Spleen (tissue), 11 donors: ENCODE results near the gene TYMP. TPM values are rescaled to one million over a fixed set of nuclear protein-coding genes. Genes with fewer than 3 reads are reported as not detected.

Experiments
- DNase-seq: peaks from one replicate; pipeline ENCODE4 v3.0.0-alpha.2; 2020
- H3K27ac ChIP-seq, 8 donors: fragments of 200-600 bp; sonication (generic) in 7 of 8; 1 replicate in 4 of 8; 2 replicates in 4 of 8; pipeline versions ENCODE4 v1.5.0 to v1.8.0; 2016 to 2021; ENCODE audit warnings: inconsistent platforms in 4 of 8, mild to moderate bottlenecking in 4 of 8, moderate library complexity in 1 of 8
- H3K27me3 ChIP-seq, 7 donors: fragments of 200-600 bp; sonication (generic) in 6 of 7; replicated peaks in 1 of 7; 1 replicate in 4 of 7; 2 replicates in 3 of 7; pipeline versions ENCODE4 v1.5.0 to v1.8.0; 2016 to 2021; ENCODE audit warnings: inconsistent platforms in 3 of 7, mild to moderate bottlenecking in 1 of 7
- H3K36me3 ChIP-seq, 6 donors: fragments of 200-600 bp; sonication (generic) in 5 of 6; 1 replicate in 4 of 6; 2 replicates in 2 of 6; pipeline versions ENCODE4 v1.5.0 to v1.8.0; 2016 to 2021; ENCODE audit warnings: inconsistent platforms in 2 of 6
- H3K4me1 ChIP-seq, 6 donors: fragments of 200-600 bp; sonication (generic) in 5 of 6; 1 replicate in 3 of 6; 2 replicates in 3 of 6; pipeline versions ENCODE4 v1.5.0 to v1.8.0; 2016 to 2021; ENCODE audit warnings: inconsistent platforms in 3 of 6
- H3K4me3 ChIP-seq, 8 donors: fragments of 200-600 bp; sonication (generic) in 7 of 8; 1 replicate in 4 of 8; 2 replicates in 4 of 8; pipeline versions ENCODE4 v1.5.0 to v1.8.0; 2016 to 2021; ENCODE audit warnings: inconsistent platforms in 4 of 8, mild to moderate bottlenecking in 4 of 8, moderate library complexity in 2 of 8
- H3K9me3 ChIP-seq, 8 donors: fragments of 200-600 bp; sonication (generic) in 7 of 8; 1 replicate in 4 of 8; 2 replicates in 4 of 8; pipeline versions ENCODE4 v1.5.0 to v1.8.0; 2016 to 2021; ENCODE audit warnings: inconsistent platforms in 4 of 8
- POLR2A ChIP-seq, 3 donors: fragments of 450-650 bp; IDR thresholded peaks; one replicate each; pipeline ENCODE4 v1.5.1; 2017; ENCODE audit warnings: antibody characterized with exemption in 3 of 3, mild to moderate bottlenecking in 1 of 3
- POLR2AphosphoS5 ChIP-seq, 3 donors: sonication (generic); formaldehyde crosslinking; IDR thresholded peaks; one replicate each; pipeline ENCODE4 v1.5.1; 2017; ENCODE audit warnings: antibody characterized with exemption in 3 of 3
- WGBS, 5 donors: extraction: QIAGEN DNeasy Blood & Tissue Kit in 3 of 5; methylation state at CpG; one replicate each; pipeline versions ENCODE4 v1.1.5 to v1.1.7; 2013 to 2018; 5-methylcytosine and 5-hydroxymethylcytosine counted together
- intact Hi-C: fragments of 100-400 bp; cut with DNase I; formaldehyde crosslinking; loops from one replicate; pipeline ENCODE4 v1.15.0; 2023; ENCODE audit warnings: low total_unique reads
- polyA plus RNA-seq, 3 donors: library from polyadenylated mRNA; stranded (reverse); fragments of 200-250 nt; gene quantifications; one replicate each; pipeline ENCODE4 v1.2.1, GENCODE V29; 2013
- total RNA-seq, 7 donors: library from RNA; depleted of rRNA in 3 of 7; stranded (reverse); fragments of >200 nt in 3 of 7; fragmentation: NEBNext Ultra II Directional in 4 of 7; extraction: Animal tissue kit (Norgen Biotek cat#: 25700) in 4 of 7; gene quantifications; one replicate each; pipeline versions ENCODE4 v1.1.0 to v1.2.1, GENCODE V29; 2016 to 2021
- TF ChIP-seq, protein P1 (sequence below), 11 experiments: fragments of 200-600 bp in 7 of 11; fragments of 450-650 bp in 4 of 11; sonication (generic) in 4 of 11; IDR thresholded peaks in 8 of 11; conservative IDR thresholded peaks in 3 of 11; 1 replicate in 7 of 11; 2 replicates in 4 of 11; pipeline versions ENCODE4 v1.4.0 to v1.8.0; 2016 to 2021; ENCODE audit warnings: antibody characterized with exemption in 11 of 11, inconsistent platforms in 4 of 11, mild to moderate bottlenecking in 1 of 11
- donor health status: healthy with polysubstance abuse.
- donor health status: DM: no; HTN: no; CAD: no; lungs with moderate emphysema.
- donor health status: DM: no; HTN: no; CAD: no.
- donor health status: Bipolar disorder and iron deficiency.
- donor health status: healthy.
- donor health status: DM: no; HTN: no; CAD: no.
- donor health status: DM: yes; HTN: yes; CAD: no.

The TYMP gene
- total and polyA plus RNA-seq, 10 donors = 73.7 to 284 (median 145) TPM

DNA sequence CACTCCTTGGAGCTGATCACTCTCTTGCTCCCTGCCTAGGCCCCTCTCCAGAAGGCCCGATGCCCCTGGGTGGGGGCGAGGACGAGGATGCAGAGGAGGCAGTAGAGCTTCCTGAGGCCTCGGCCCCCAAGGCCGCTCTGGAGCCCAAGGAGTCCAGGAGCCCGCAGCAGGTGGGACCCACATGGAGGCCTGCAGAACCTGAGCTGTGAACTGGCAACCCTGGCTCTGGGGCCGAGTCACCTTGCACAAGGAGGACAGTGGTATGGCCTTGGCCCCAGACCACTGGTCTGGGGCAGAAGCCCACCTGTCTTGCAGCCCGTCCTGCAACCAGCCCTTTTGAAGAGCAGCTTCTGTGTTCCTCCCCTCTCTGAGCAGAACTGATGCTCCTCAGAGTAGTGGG is 10.7 kb downstream of the TYMP start:
- H3K36me3 ChIP-seq = peaks cover 0 to 95% (median 74%) of the 10 kb centered on the region in 6 donors

DNA sequence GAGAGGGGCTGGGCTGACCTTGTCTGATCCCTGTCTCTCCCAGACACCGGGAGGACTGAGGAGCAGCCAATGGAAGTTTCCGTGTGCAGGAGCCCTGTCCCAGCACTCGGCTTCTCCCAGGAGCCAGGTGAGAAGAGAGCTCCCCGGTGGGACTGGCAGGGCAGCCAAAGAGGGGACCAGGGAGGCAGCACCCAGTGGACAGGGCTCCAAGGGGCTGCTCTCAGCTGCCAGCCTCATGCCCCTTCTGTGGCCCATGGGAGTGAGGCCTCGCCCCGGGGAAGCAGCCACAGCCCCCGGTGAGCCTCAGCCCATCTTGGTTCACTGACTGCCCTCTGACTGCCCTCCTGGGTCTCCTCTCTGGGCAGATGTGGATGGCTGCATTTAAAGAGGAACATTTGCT is 11.2 kb downstream of the TYMP start:
- no peak overlapping the region for H3K4me3 ChIP-seq
- H3K36me3 ChIP-seq = peaks cover 0 to 89% (median 69%) of the 10 kb centered on the region in 6 donors
- no peaks in the 10 kb centered on the region for H3K9me3 ChIP-seq
- intact Hi-C loops = no loop called here
- H3K4me1 ChIP-seq = peaks cover 0 to 18% (median 0%) of the 10 kb centered on the region in 6 donors
- no peak for DNase-seq
- TF ChIP-seq, protein P1, sequence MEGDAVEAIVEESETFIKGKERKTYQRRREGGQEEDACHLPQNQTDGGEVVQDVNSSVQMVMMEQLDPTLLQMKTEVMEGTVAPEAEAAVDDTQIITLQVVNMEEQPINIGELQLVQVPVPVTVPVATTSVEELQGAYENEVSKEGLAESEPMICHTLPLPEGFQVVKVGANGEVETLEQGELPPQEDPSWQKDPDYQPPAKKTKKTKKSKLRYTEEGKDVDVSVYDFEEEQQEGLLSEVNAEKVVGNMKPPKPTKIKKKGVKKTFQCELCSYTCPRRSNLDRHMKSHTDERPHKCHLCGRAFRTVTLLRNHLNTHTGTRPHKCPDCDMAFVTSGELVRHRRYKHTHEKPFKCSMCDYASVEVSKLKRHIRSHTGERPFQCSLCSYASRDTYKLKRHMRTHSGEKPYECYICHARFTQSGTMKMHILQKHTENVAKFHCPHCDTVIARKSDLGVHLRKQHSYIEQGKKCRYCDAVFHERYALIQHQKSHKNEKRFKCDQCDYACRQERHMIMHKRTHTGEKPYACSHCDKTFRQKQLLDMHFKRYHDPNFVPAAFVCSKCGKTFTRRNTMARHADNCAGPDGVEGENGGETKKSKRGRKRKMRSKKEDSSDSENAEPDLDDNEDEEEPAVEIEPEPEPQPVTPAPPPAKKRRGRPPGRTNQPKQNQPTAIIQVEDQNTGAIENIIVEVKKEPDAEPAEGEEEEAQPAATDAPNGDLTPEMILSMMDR (IDR thresholded peaks at IDR 0.05 in 8 of 11, conservative IDR thresholded peaks at IDR 0.05 in 3 of 11) = no peak
- no peak for TF ChIP-seq POLR2AphosphoS5 (IDR thresholded peaks at IDR 0.05)
- no peak for TF ChIP-seq POLR2A (IDR thresholded peaks at IDR 0.05)
- no peaks in the 10 kb centered on the region for H3K27me3 ChIP-seq
- 92 to 98% (median 95%) methylated on average over 5 to 7 of the region's 7 CpGs for WGBS, 5 donors
- no peak overlapping the region for H3K27ac ChIP-seq

More for the DNA sequence above, 10.7 kb downstream of the TYMP start:
- TF ChIP-seq, protein P1 (IDR thresholded peaks at IDR 0.05 in 8 of 11, conservative IDR thresholded peaks at IDR 0.05 in 3 of 11) = no peak
- TF ChIP-seq POLR2AphosphoS5 (IDR thresholded peaks at IDR 0.05) (no peak), POLR2A (IDR thresholded peaks at IDR 0.05) (no peak)
- WGBS, 5 donors = 86 to 100% (median 94%) methylated on average over 2 to 8 of the region's 8 CpGs
- peaks cover 3 to 23% (median 5%) of the 10 kb centered on the region in 6 donors for H3K4me1 ChIP-seq
- H3K27ac ChIP-seq = no peak overlapping the region
- no peaks in the 10 kb centered on the region for H3K9me3 ChIP-seq
- DNase-seq = no peak
- H3K27me3 ChIP-seq = no peaks in the 10 kb centered on the region
- H3K4me3 ChIP-seq = no peak overlapping the region
- intact Hi-C loops = no loop called here

DNA sequence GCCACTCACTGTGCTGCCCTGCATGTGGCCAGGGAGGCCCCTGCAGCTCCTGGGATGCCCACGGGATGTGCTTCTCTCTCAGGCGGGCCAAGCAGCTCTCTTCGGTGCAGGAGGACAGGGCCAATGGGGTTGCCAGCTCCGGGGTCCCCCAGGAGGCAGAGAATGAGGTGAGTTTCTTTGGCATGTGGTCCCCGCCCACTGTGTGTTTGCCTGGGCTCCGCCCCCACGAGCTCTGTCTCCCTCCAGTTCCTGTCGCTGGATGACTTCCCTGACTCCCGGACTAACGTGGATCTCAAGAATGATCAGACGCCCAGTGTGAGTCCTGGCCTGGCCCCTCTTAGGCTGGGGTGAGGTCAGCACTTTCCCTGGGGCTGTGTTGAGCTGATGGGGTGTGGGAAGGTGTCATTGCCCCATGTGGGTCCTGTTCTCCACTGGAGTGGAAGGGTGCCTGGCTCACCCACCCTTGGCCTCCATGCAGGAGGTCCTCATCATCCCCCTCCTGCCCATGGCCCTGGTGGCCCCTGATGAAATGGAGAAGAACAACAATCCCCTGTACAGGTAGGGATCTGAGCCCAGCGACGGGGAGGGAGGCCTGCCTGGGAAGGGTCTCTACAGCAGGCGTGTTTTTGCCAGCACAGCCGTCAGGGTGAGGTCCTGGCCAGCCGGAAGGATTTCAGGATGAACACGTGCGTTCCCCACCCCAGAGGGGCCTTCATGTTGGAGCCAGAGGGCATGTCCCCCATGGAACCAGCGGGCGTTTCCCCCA is 12.1 kb downstream of the TYMP start:
- intact Hi-C loops = no loop called here
- peaks cover 0 to 13% (median 0%) of the 10 kb centered on the region in 6 donors for H3K4me1 ChIP-seq
- no peaks in the 10 kb centered on the region for H3K9me3 ChIP-seq
- H3K27ac ChIP-seq = no peak overlapping the region
- TF ChIP-seq, protein P1 (IDR thresholded peaks at IDR 0.05 in 8 of 11, conservative IDR thresholded peaks at IDR 0.05 in 3 of 11) = no peak
- TF ChIP-seq POLR2AphosphoS5 (IDR thresholded peaks at IDR 0.05) (no peak), POLR2A (IDR thresholded peaks at IDR 0.05) (no peak)
- WGBS, 5 donors = 87 to 94% (median 90%) methylated on average over 20 of the region's 20 CpGs
- H3K4me3 ChIP-seq = no peak overlapping the region
- no peaks in the 10 kb centered on the region for H3K27me3 ChIP-seq
- DNase-seq = no peak
- H3K36me3 ChIP-seq = peaks cover 0 to 86% (median 60%) of the 10 kb centered on the region in 6 donors

DNA sequence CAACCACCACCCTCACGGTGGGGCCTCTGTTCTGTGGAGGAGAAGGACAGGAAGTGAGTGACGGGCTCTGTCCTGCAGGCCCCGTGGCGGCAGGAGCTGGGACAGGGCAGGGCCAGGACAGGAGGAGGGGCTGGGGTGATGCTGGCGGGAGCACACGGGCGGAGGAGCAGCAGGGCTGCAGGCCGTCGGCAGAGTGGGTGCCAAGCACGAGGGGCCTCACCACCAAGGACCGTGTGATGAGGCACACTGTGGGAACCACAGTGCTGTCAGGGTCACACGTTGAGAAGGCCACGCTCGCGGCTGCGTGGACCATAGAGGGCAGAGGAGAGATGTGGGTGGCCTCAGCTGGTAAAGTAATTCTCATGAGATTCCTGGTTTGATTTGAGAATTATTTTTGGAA is 12.9 kb downstream of the TYMP start:
- H3K4me1 ChIP-seq = peaks cover 0 to 15% (median 0%) of the 10 kb centered on the region in 6 donors
- no peak overlapping the region for H3K4me3 ChIP-seq
- H3K27me3 ChIP-seq = no peaks in the 10 kb centered on the region
- 79 to 87% (median 85%) methylated on average over 13 to 16 of the region's 16 CpGs for WGBS, 5 donors
- no peak overlapping the region for H3K27ac ChIP-seq
- DNase-seq = no peak
- peaks cover 0 to 84% (median 52%) of the 10 kb centered on the region in 6 donors for H3K36me3 ChIP-seq
- no peaks in the 10 kb centered on the region for H3K9me3 ChIP-seq
- intact Hi-C loops = no loop called here
- TF ChIP-seq, protein P1 (IDR thresholded peaks at IDR 0.05 in 8 of 11, conservative IDR thresholded peaks at IDR 0.05 in 3 of 11) = no peak
- TF ChIP-seq POLR2AphosphoS5 (IDR thresholded peaks at IDR 0.05) (no peak), POLR2A (IDR thresholded peaks at IDR 0.05) (no peak)
